ENCODE results near the gene WDR31.

DNA sequence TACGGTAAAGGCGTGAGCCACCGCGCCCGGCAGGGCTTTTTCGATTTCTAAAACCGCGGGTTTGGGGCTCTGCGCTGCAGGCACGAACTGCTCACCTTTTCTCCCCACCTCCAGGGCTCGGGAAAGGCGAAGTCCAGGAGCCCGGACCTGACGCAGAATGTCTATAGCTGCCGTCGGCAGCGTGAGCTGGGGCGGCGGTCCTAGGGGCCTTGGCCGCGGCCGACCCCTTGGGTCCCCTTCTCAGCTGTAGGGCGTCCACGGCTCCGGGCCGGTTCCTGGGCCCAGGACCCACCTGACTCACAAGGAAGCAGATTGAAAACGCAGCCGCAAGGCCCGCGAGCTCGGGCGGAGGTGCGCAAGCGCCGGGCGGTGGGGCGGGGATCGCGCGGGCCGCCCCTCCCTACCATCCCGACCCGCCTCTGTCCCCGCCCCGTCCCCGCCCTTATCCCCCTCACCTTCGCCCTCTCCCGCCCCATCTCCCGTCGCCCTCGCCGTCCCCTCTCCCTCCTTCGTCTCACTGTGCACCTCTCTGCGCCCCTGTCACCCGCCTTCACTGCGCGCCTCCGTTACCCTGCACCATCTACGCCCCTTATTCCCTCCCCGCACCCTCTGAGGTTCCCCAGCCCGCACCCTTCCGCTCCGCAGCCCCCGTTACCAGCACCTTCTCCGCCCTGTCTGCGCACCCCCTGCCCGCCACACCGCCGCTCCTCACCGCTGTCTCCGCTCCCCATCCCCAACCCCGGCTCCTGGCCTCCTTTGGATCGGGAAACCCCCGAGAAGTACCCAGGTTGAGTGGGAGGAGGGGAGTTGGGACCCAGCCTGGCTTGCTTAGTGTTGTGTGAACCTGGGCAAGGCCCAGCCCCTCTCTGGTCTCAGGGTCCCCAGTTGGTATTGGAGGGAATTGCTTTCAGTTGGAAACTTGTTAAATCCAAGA lies 36.8 kb upstream of the WDR31 start, which contains the start of gene HDHD3:
- no peak for TF ChIP-seq CTCF (IDR thresholded peaks at IDR 0.05)
- TF ChIP-seq POLR2A (IDR thresholded peaks at IDR 0.05; ENCODE audit: low read depth): no peak
